Mucosa of descending colon (tissue), 3 donors: ENCODE data around the gene FBXO42. TPM values are rescaled to one million over a fixed set of nuclear protein-coding genes. Genes with fewer than 3 reads are reported as not detected.
A peak's percentile ranks its signal among the peaks of the same experiment; 100 is the strongest.

Experiments used
- ATAC-seq: fragments of 200-7000 bp; cut with Tn5 transposase; one replicate; pipeline ENCODE4 v1.9.1; 2020; ENCODE audit warnings: mild to moderate bottlenecking, moderate library complexity
- DNase-seq, 3 donors: peaks; one replicate each; pipeline ENCODE4 v3.0.0-alpha.2; 2020
- H3K36me3 ChIP-seq: fragments of 200-600 bp; one replicate; pipeline ENCODE4 v1.8.0; 2021; ENCODE audit warnings: low read depth, mild to moderate bottlenecking
- H3K4me1 ChIP-seq: fragments of 200-600 bp; one replicate; pipeline ENCODE4 v1.8.0; 2021; ENCODE audit warnings: low read depth, mild to moderate bottlenecking
- H3K4me3 ChIP-seq: fragments of 200-600 bp; one replicate; pipeline ENCODE4 v1.8.0; 2021; ENCODE audit warnings: mild to moderate bottlenecking
- H3K9me3 ChIP-seq: fragments of 200-600 bp; one replicate; pipeline ENCODE4 v1.8.0; 2021; ENCODE audit warnings: mild to moderate bottlenecking
- intact Hi-C, 2 donors: fragments of 100-400 bp; cut with DNase I in 1 of 2; cut with micrococcal nuclease in 1 of 2; formaldehyde crosslinking; loops; one replicate each; pipeline versions ENCODE4 v1.11.0 to v1.11.1; 2022; cut with DNase I, micrococcal nuclease
- total RNA-seq, 3 donors: library from RNA; stranded (reverse); fragmentation: NEBNext Ultra II Directional in 2 of 3; extraction: Animal tissue kit (Norgen Biotek cat#: 25700) in 2 of 3; gene quantifications; one replicate each; pipeline versions ENCODE4 v1.2.1 to v1.2.4, GENCODE V29; 2021 to 2023
- TF ChIP-seq, protein P1 (sequence below): fragments of 200-600 bp; IDR thresholded peaks from one replicate; pipeline ENCODE4 v1.8.0; 2022; ENCODE audit warnings: antibody characterized with exemption, mild to moderate bottlenecking
- donor health status: DM: no; HTN: no; CAD: no; lungs with moderate emphysema.
- donor health status: DM: no; HTN: no; CAD: no.
- donor health status: DM: no; HTN: yes; CAD: no.

Gene FBXO42
- total RNA-seq, 3 donors from 2014 or later, result 12.9 to 20.6 (median 16.3) TPM

DNA sequence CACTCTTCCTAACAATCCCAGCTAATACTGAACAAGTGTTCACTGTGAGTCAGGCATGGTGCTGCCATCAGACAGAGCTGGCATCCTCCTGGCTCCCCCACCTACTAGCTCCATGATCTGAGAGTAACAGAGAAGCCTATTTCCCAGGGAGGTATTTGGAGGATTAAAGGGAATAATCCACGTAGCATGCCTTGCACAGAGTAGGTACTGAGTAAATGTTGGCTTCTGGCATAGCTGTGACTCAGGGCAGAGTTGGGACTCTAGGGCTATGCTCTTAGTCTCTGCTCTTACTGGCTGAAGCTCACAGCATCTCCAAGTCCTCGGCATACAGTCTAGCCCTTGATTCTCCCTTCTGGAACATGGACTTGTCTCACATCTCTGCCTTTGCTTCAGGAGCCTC lies 148.1 kb downstream of the FBXO42 start:
- no peaks in the 10 kb centered on the region for H3K9me3 ChIP-seq
- peak in 1 of 3 donors; percentile 3 for DNase-seq
- H3K36me3 ChIP-seq, result no peaks in the 10 kb centered on the region
- H3K4me1 ChIP-seq, result peaks cover 5% of the 10 kb centered on the region
- TF ChIP-seq, protein P1, sequence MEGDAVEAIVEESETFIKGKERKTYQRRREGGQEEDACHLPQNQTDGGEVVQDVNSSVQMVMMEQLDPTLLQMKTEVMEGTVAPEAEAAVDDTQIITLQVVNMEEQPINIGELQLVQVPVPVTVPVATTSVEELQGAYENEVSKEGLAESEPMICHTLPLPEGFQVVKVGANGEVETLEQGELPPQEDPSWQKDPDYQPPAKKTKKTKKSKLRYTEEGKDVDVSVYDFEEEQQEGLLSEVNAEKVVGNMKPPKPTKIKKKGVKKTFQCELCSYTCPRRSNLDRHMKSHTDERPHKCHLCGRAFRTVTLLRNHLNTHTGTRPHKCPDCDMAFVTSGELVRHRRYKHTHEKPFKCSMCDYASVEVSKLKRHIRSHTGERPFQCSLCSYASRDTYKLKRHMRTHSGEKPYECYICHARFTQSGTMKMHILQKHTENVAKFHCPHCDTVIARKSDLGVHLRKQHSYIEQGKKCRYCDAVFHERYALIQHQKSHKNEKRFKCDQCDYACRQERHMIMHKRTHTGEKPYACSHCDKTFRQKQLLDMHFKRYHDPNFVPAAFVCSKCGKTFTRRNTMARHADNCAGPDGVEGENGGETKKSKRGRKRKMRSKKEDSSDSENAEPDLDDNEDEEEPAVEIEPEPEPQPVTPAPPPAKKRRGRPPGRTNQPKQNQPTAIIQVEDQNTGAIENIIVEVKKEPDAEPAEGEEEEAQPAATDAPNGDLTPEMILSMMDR, result no peak
- ATAC-seq, result no peak
- no peak overlapping the region for H3K4me3 ChIP-seq
- intact Hi-C loops, result no loop called here

DNA sequence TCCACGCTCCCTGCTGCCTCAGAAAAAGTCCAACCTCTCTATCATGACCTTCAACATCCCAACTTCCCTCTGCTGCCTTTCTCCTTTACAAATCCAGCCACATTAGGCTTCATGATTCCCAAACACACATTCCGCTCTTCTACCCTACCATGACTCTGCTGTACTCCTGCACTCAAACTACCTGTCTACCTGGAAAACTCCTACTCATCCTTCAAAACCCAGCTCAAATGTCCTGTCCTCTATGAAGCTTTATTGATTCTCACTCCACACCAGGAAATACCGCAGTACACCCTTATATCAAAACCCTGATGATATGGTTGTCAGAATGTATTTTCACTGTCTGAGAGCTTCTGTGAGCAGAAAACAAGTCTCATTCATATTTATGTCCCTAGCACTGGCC lies 148.7 kb downstream of the FBXO42 start:
- DNase-seq (no peak), ATAC-seq (no peak)
- intact Hi-C loops, result no loop called here
- TF ChIP-seq, protein P1, result no peak
- Histone ChIP-seq H3K4me1 (peaks cover 5% of the 10 kb centered on the region), H3K4me3 (no peak overlapping the region), H3K9me3 (no peaks in the 10 kb centered on the region), H3K36me3 (no peaks in the 10 kb centered on the region)

DNA sequence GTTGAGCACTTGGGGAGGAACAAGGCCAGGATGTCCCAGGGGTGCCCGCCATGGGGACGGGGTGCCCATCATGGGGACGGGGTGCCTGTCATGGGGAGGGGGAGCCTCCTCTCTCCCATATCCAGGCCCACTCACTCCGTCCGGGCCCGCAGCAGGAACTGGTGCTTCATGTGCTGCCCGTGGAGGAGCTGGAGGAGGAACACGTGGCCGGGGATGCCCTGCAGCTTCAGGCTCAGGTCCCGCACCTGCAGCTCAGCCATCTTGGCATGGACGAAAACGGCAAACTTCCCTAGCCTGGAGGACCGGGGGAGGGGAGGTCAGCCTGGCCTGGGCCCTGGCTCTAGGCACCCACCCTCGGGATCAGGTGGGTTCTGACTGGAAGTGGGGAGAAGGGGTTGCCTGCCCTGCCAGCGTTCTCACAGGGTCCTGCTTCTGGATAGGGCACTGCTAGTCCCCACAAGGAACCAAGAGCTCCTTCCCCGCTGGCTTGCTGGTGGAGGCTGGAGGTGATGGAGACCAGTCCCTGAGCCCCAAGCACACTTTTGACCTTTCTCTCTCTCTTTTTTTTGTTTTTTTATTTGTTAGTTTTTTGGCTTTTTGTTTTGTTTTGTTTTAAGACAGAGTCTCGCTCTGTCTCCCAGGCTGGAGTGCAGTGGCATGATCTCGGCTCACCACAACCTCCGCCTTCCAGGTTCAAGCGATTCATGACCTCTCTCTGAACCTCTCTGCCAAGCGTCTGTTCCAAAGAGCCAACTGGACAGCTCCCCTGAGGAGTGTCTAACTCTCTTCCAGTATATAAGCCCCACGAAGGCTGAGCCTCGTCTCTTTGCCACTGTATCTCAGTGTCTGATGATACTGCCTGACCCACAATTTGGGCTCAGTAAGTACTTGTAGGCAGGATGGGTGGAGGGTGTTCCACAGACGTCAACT lies 149.7 kb downstream of the FBXO42 start:
- Histone ChIP-seq H3K4me1 (peaks cover 5% of the 10 kb centered on the region), H3K9me3 (no peaks in the 10 kb centered on the region), H3K36me3 (no peaks in the 10 kb centered on the region), H3K4me3 (no peak overlapping the region)
- peak in 2 of 3 donors; percentile 29 to 50 for DNase-seq
- intact Hi-C loops, result no loop called here
- no peak for ATAC-seq
- TF ChIP-seq, protein P1, result no peak

DNA sequence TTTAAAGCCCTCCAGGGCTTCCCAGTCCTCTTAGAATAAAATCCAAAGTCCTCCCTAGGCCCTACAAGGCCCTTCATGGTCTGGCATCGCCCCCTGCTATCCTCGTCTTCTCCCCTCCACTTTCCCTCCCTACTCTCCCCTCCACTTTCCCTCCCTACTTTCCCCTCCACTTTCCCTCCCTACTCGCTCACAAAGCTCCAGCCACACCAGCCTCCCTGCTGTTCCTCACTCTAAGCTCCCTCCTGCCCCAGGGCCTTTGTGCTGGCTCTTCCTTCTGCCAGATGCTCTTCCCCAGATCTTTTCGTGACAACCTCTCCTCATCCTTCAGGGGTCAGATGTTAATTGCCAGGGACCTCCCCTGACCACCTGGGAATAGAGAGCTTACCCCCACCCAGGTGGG lies 152.6 kb downstream of the FBXO42 start:
- intact Hi-C loops, result loop anchor here in 1 of 2 donors (10.0 kb wide), 1 partner anchor 45 kb away; no protein-coding TSS in a partner anchor
- DNase-seq (peak in 2 of 3 donors; percentile 10 to 12), ATAC-seq (no peak)
- H3K4me3 ChIP-seq, result no peak overlapping the region
- no peaks in the 10 kb centered on the region for H3K9me3 ChIP-seq
- TF ChIP-seq, protein P1, result no peak
- H3K4me1 ChIP-seq, result no peaks in the 10 kb centered on the region
- no peaks in the 10 kb centered on the region for H3K36me3 ChIP-seq

DNA sequence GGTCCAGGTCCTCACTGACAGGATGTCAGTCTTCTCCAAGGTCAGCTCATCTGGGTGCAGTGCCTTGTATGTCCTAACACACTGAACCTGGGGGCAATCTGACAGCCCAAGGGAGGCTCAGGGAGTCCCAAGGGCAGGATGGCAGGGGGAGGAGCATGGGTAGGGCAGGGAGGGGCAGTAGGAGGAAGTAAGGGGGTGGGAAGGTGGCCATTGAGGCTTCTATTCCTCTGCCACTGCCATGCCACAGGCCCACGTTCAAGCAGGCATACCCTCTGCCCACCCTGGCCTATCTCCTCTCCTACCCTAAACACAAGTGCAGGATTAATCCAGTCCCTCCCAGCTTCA lies 153.2 kb downstream of the FBXO42 start:
- intact Hi-C loops, result loop anchor here in 1 of 2 donors (10.0 kb wide), 1 partner anchor 46 kb away; no protein-coding TSS in a partner anchor
- H3K9me3 ChIP-seq, result no peaks in the 10 kb centered on the region
- no peak overlapping the region for H3K4me3 ChIP-seq
- DNase-seq, result peak in 2 of 3 donors; percentile 53 to 72
- ATAC-seq, result peak; percentile 79
- H3K4me1 ChIP-seq, result no peaks in the 10 kb centered on the region
- no peaks in the 10 kb centered on the region for H3K36me3 ChIP-seq
- TF ChIP-seq, protein P1, result no peak
